ENCODE data around the gene TMEM209.
A peak's percentile ranks its signal among the peaks of the same experiment; 100 is the strongest.
"Not testable (repeated sequence)": the region's sequence is repeated elsewhere in the genome, so short reads cannot be mapped to it uniquely, and the experiment has no call there.

TMEM209 gene

GRCh38 chr7:130205084-130205947 is at the start of gene TMEM209:
TMEM209 (minus strand) TSS chr7:130205406; CDS start chr7:130205375, 31 bp downstream.
- peak; percentile 98 for DNase-seq

GRCh38 chr7:130254555-130254954 is 49.3 kb upstream of the TMEM209 start:
- no peak for DNase-seq

GRCh38 chr7:130249626-130250025 is 44.4 kb upstream of the TMEM209 start:
- not testable (repeated sequence) for DNase-seq

GRCh38 chr7:130248842-130249241 is 43.6 kb upstream of the TMEM209 start:
- DNase-seq, result not testable (repeated sequence)

- DNase-seq, result not testable (repeated sequence)
These were observed 41.3 kb upstream of the TMEM209 start for GRCh38 chr7:130246491-130246890.

GRCh38 chr7:130243486-130243885 is 38.3 kb upstream of the TMEM209 start:
- DNase-seq, result not testable (repeated sequence)

- DNase-seq, result peak; percentile 19
These were observed 37.2 kb upstream of the TMEM209 start for GRCh38 chr7:130242198-130243014.

GRCh38 chr7:130240240-130240639 is 35.0 kb upstream of the TMEM209 start:
- no peak for DNase-seq

- not testable (repeated sequence) for DNase-seq
These were observed 31.2 kb upstream of the TMEM209 start for GRCh38 chr7:130236361-130236760.

GRCh38 chr7:130234078-130234477 is 28.9 kb upstream of the TMEM209 start:
- no peak for DNase-seq

GRCh38 chr7:130232209-130232608 is 27.0 kb upstream of the TMEM209 start:
- no peak for DNase-seq

GRCh38 chr7:130231792-130232191 is 26.6 kb upstream of the TMEM209 start:
- DNase-seq, result no peak

- DNase-seq, result not testable (repeated sequence)
These were observed 24.8 kb upstream of the TMEM209 start for GRCh38 chr7:130229981-130230380.

- DNase-seq, result no peak
These were observed 23.8 kb upstream of the TMEM209 start for GRCh38 chr7:130228840-130229502.

GRCh38 chr7:130227883-130228575 is 22.8 kb upstream of the TMEM209 start:
- no peak for DNase-seq

- no peak for DNase-seq
These were observed 21.1 kb upstream of the TMEM209 start for GRCh38 chr7:130226333-130226732.

- not testable (repeated sequence) for DNase-seq
These were observed 19.7 kb upstream of the TMEM209 start for GRCh38 chr7:130224923-130225322.

- no peak for DNase-seq
These were observed 19.0 kb upstream of the TMEM209 start for GRCh38 chr7:130224210-130224609.

- DNase-seq, result no peak
These were observed 18.4 kb upstream of the TMEM209 start for GRCh38 chr7:130223646-130224045.

GRCh38 chr7:130221746-130222145 is 16.5 kb upstream of the TMEM209 start:
- no peak for DNase-seq

- no peak for DNase-seq
These were observed 14.7 kb upstream of the TMEM209 start for GRCh38 chr7:130219871-130220270.

GRCh38 chr7:130218806-130219620 is 13.8 kb upstream of the TMEM209 start:
- DNase-seq, result no peak
